PC-9 (cell line): Measurements from ENCODE around the gene NFX1. TPM values are rescaled to one million over a fixed set of nuclear protein-coding genes. Genes with fewer than 3 reads are reported as not detected.

Experiments used
- BruUV-seq: library from RNA; stranded (reverse); fragments of 400-500 nt; replicated peaks from 2 replicates; lab custom pipeline; 2021; lab: Mats Ljungman, UMichigan
- CTCF ChIA-PET: fragments of 300-600 bp; sonication (Branson Sonifier 250); formaldehyde crosslinking; loops from one replicate; lab custom pipeline; 2022; ENCODE audit warnings: antibody characterized with exemption; lab: Charles Lee
- POLR2A ChIA-PET: fragments of 300-600 bp; sonication (Branson Sonifier 250); formaldehyde crosslinking; loops from one replicate; lab custom pipeline; 2022; ENCODE audit warnings: antibody characterized with exemption; ENCODE audit not compliant: unreplicated experiment; lab: Charles Lee
- DNase-seq, 2 experiments: peaks; one replicate each; pipeline versions ENCODE4 v3.0.0 to v3.0.0-alpha.2; 2015 to 2022; ENCODE audit warnings: mixed read lengths in 1 of 2
- H2AFZ ChIP-seq: fragments of 200-600 bp; sonication (generic); 2 replicates; pipeline ENCODE4 v1.8.1; 2017; ENCODE audit warnings: antibody characterized with exemption
- H3F3A ChIP-seq: fragments of 200-600 bp; sonication (generic); 2 replicates; pipeline ENCODE4 v1.8.1; 2017; ENCODE audit warnings: antibody characterized with exemption, mild to moderate bottlenecking, low read depth; ENCODE audit not compliant: insufficient read depth
- H3K27ac ChIP-seq: fragments of 200-600 bp; sonication (generic); 2 replicates; pipeline ENCODE4 v1.6.1; 2016; ENCODE audit warnings: mixed run types
- H3K27me3 ChIP-seq: fragments of 200-600 bp; sonication (generic); 2 replicates; pipeline ENCODE4 v1.6.1; 2016; ENCODE audit warnings: low read depth, mixed run types; ENCODE audit not compliant: insufficient read depth
- H3K36me3 ChIP-seq: fragments of 200-600 bp; sonication (generic); 2 replicates; pipeline ENCODE4 v1.6.1; 2016; ENCODE audit warnings: low read depth, mixed run types
- H3K4me1 ChIP-seq: fragments of 200-600 bp; sonication (generic); replicated peaks from 2 replicates; pipeline ENCODE4 v1.6.1; 2016; ENCODE audit warnings: mixed run types; ENCODE audit not compliant: insufficient read depth
- H3K4me2 ChIP-seq: fragments of 200-600 bp; sonication (generic); 2 replicates; pipeline ENCODE4 v1.6.1; 2017; ENCODE audit warnings: mixed run types
- H3K4me3 ChIP-seq: fragments of 200-600 bp; sonication (generic); 2 replicates; pipeline ENCODE4 v1.6.1; 2016; ENCODE audit warnings: mixed run types
- H3K79me2 ChIP-seq: fragments of 200-600 bp; sonication (generic); 2 replicates; pipeline ENCODE4 v1.6.1; 2017; ENCODE audit warnings: low read depth, mixed run types
- H3K9me2 ChIP-seq: fragments of 200-600 bp; sonication (generic); 2 replicates; pipeline ENCODE4 v1.8.1; 2017; ENCODE audit warnings: mild to moderate bottlenecking; ENCODE audit not compliant: insufficient read depth
- H3K9me3 ChIP-seq: fragments of 200-600 bp; sonication (generic); 2 replicates; pipeline ENCODE4 v1.8.1; 2016; ENCODE audit warnings: low read depth; ENCODE audit not compliant: insufficient read depth
- H4K20me1 ChIP-seq: fragments of 200-600 bp; sonication (generic); 2 replicates; pipeline ENCODE4 v1.8.1; 2017; ENCODE audit not compliant: insufficient read depth
- CTCF ChIP-seq: fragments of 200-600 bp; sonication (generic); conservative IDR thresholded peaks from 2 replicates; pipeline ENCODE4 v1.6.1; 2017; ENCODE audit warnings: mixed run types, antibody characterized with exemption, mild to moderate bottlenecking, moderate library complexity
- EZH2 ChIP-seq: fragments of 200-600 bp; sonication (generic); IDR thresholded peaks from 2 replicates; pipeline ENCODE4 v1.8.0; 2017; ENCODE audit warnings: antibody characterized with exemption, low read depth
- intact Hi-C: fragments of 100-400 bp; cut with micrococcal nuclease; formaldehyde crosslinking; loops from one replicate; pipeline ENCODE4 v1.10.0; 2022; ENCODE audit not compliant: unreplicated experiment
- total RNA-seq: library from RNA; stranded (reverse); gene quantifications from 2 replicates; pipeline ENCODE4 v1.2.3, GENCODE V29; 2021

NFX1 gene
- total RNA-seq, 1 experiment from 2014 or later = 14.9 TPM

GRCh38 chr9:33270146-33270545 lies 20.2 kb upstream of the NFX1 start:
- POLR2A ChIA-PET = no interaction called here
- intact Hi-C loops = no loop called here
- no peaks in the 10 kb centered on the region for H3K27me3 ChIP-seq

GRCh38 chr9:33272061-33272460 lies 18.3 kb upstream of the NFX1 start:
- H3K4me1 ChIP-seq = no peaks in the 10 kb centered on the region
- no peak overlapping the region for H3K4me2 ChIP-seq
- no peaks in the 10 kb centered on the region for H3K9me3 ChIP-seq
- TF ChIP-seq EZH2 (no peak), CTCF (no peak)
- no peaks in the 10 kb centered on the region for H3F3A ChIP-seq
- no peak overlapping the region for H3K4me3 ChIP-seq
- no peak overlapping the region for H3K27ac ChIP-seq
- no peaks in the 10 kb centered on the region for H3K9me2 ChIP-seq
- no TSS peak for BruUV-seq
- H2AFZ ChIP-seq = no peak overlapping the region
- no peaks in the 10 kb centered on the region for H4K20me1 ChIP-seq
- H3K36me3 ChIP-seq = peaks cover 5% of the 10 kb centered on the region; the same call in 1 of the 2 replicates
- ChIA-PET CTCF (no interaction called here), POLR2A (no interaction called here)
- H3K27me3 ChIP-seq = no peaks in the 10 kb centered on the region
- DNase-seq = no peak
- intact Hi-C loops = no loop called here
- H3K79me2 ChIP-seq = no peaks in the 10 kb centered on the region

More at GRCh38 chr9:33270146-33270545, 20.2 kb upstream of the NFX1 start:
- TF ChIP-seq CTCF (no peak), EZH2 (no peak)
- Histone ChIP-seq H3K4me1 (peaks cover 7% of the 10 kb centered on the region; the same call in 1 of the 2 replicates), H3K4me2 (no peak overlapping the region), H3K9me3 (no peaks in the 10 kb centered on the region), H3F3A (no peaks in the 10 kb centered on the region), H3K27ac (no peak overlapping the region), H4K20me1 (no peaks in the 10 kb centered on the region), H2AFZ (no peak overlapping the region), H3K79me2 (peaks cover 9% of the 10 kb centered on the region), H3K9me2 (no peaks in the 10 kb centered on the region), H3K36me3 (peaks cover 5% of the 10 kb centered on the region; the same call in 1 of the 2 replicates), H3K4me3 (no peak overlapping the region)
- CTCF ChIA-PET = no interaction called here
- no peak for DNase-seq
- BruUV-seq = no TSS peak

GRCh38 chr9:33273266-33273971 lies 16.9 kb upstream of the NFX1 start:
- no peaks in the 10 kb centered on the region for H3K79me2 ChIP-seq
- H3K4me3 ChIP-seq = no peak overlapping the region
- no peak overlapping the region for H3K4me2 ChIP-seq
- no peaks in the 10 kb centered on the region for H3K27me3 ChIP-seq
- H3K9me2 ChIP-seq = no peaks in the 10 kb centered on the region
- CTCF ChIA-PET = no interaction called here
- no peak overlapping the region for H3K27ac ChIP-seq
- H3F3A ChIP-seq = no peaks in the 10 kb centered on the region
- POLR2A ChIA-PET = interaction anchor here (0.5 kb wide), 1 partner anchor 47 kb away, joined by 3 read pairs; no protein-coding TSS in a partner anchor
- no peaks in the 10 kb centered on the region for H4K20me1 ChIP-seq
- no peaks in the 10 kb centered on the region for H3K4me1 ChIP-seq
- TF ChIP-seq EZH2 = no peak
- TF ChIP-seq CTCF = no peak
- no peak for DNase-seq
- no peak overlapping the region for H2AFZ ChIP-seq
- peaks cover 5% of the 10 kb centered on the region; the same call in 1 of the 2 replicates for H3K36me3 ChIP-seq
- H3K9me3 ChIP-seq = no peaks in the 10 kb centered on the region
- intact Hi-C loops = no loop called here
- BruUV-seq = no TSS peak
